Body of pancreas (tissue), 4 donors: ENCODE measurements around the gene EYA3.

Experiments
- CTCF ChIP-seq, 7 experiments: fragments of 450-650 bp in 4 of 7; fragments of 200-600 bp in 3 of 7; sonication (generic) in 3 of 7; IDR thresholded peaks; one replicate each; pipeline ENCODE4 v1.5.1; 2016 to 2019; ENCODE audit warnings: antibody characterized with exemption in 7 of 7
- POLR2A ChIP-seq, 3 donors: fragments of 450-650 bp; IDR thresholded peaks; one replicate each; pipeline ENCODE4 v1.6.1; 2016; ENCODE audit warnings: antibody characterized with exemption in 3 of 3, mild to moderate bottlenecking in 2 of 3

- TF ChIP-seq POLR2A (IDR thresholded peaks at IDR 0.05) (no peak), CTCF (IDR thresholded peaks at IDR 0.05) (no peak)
These were observed 150.9 kb downstream of the EYA3 start for GRCh38 chr1:27937524-27937836.
